Right hindlimb (tissue), 1 donor: ENCODE data around the gene FATE1.
"Not testable (repeated sequence)": the region's sequence is repeated elsewhere in the genome, so short reads cannot be mapped to it uniquely, and the experiment has no call there.

Experiments
- DNase-seq: peaks from one replicate; pipeline ENCODE4 v3.0.0-alpha.2; 2018

Gene FATE1

GRCh38 chrX:151715752-151716151, at the start of gene FATE1:
TSS of gene FATE1 (plus strand) at chrX:151716035. CDS start at chrX:151716120, 85 bp downstream.
- DNase-seq, result no peak

- DNase-seq, result no peak
These were observed 40.6 kb upstream of the FATE1 start for GRCh38 chrX:151675121-151675746.

GRCh38 chrX:151676196-151676595, 39.6 kb upstream of the FATE1 start:
- DNase-seq, result no peak

GRCh38 chrX:151679798-151680402, 35.9 kb upstream of the FATE1 start:
- no peak for DNase-seq

GRCh38 chrX:151680805-151681204, 35.0 kb upstream of the FATE1 start:
- DNase-seq, result no peak

GRCh38 chrX:151687635-151688034, 28.2 kb upstream of the FATE1 start:
- DNase-seq, result no peak

- no peak for DNase-seq
These were observed 27.1 kb upstream of the FATE1 start for GRCh38 chrX:151688695-151689094.

- no peak for DNase-seq
These were observed 23.0 kb upstream of the FATE1 start for GRCh38 chrX:151692825-151693224.

- no peak for DNase-seq
These were observed 21.7 kb upstream of the FATE1 start for GRCh38 chrX:151694121-151694520.

- DNase-seq, result peak; percentile 81
These were observed 20.9 kb upstream of the FATE1 start, which contains the start of gene PRRG3 for GRCh38 chrX:151694661-151695582. TSS of gene PRRG3 (plus strand) at chrX:151695458. CDS start at chrX:151698815, 3,357 bp downstream.

GRCh38 chrX:151695583-151696340, 20.1 kb upstream of the FATE1 start:
- peak; percentile 48 for DNase-seq

GRCh38 chrX:151697082-151697481, 18.8 kb upstream of the FATE1 start:
- DNase-seq, result not testable (repeated sequence)

- peak; percentile 88 for DNase-seq
These were observed 18.3 kb upstream of the FATE1 start for GRCh38 chrX:151697522-151697921.

- no peak for DNase-seq
These were observed 17.4 kb upstream of the FATE1 start for GRCh38 chrX:151698485-151698884.

GRCh38 chrX:151699746-151700145, 16.1 kb upstream of the FATE1 start:
- DNase-seq, result no peak

GRCh38 chrX:151700581-151700980, 15.3 kb upstream of the FATE1 start:
- DNase-seq, result no peak

GRCh38 chrX:151701071-151701470, 14.8 kb upstream of the FATE1 start:
- no peak for DNase-seq

GRCh38 chrX:151701531-151701930, 14.3 kb upstream of the FATE1 start:
- DNase-seq, result no peak

- no peak for DNase-seq
These were observed 13.7 kb upstream of the FATE1 start for GRCh38 chrX:151702026-151702714.

- no peak for DNase-seq
These were observed 13.0 kb upstream of the FATE1 start for GRCh38 chrX:151702741-151703340.

- DNase-seq, result peak; percentile 90
These were observed 12.3 kb upstream of the FATE1 start for GRCh38 chrX:151703487-151703886.
